GM12878 (cell line): ENCODE data around the gene RALGPS1. TPM values are rescaled to one million over a fixed set of nuclear protein-coding genes. Genes with fewer than 3 reads are reported as not detected.

Experiments used
- ATAC-seq: fragments of 200-7000 bp; cut with Tn5 transposase; 3 replicates; pipeline ENCODE4 v1.9.1; 2020; ENCODE audit warnings: mild to moderate bottlenecking, moderate library complexity
- BruUV-seq: library from RNA; stranded (reverse); fragments of 400-500 nt; replicated peaks from 2 replicates; lab custom pipeline; 2021; lab: Mats Ljungman, UMichigan
- CTCF ChIA-PET: fragments of 300-600 bp; sonication (Branson Sonifier 250); formaldehyde crosslinking; extraction: SDS; loops from one replicate; lab custom pipeline; 2021; ENCODE audit warnings: inconsistent platforms; lab: Yijun Ruan, JAX
- POLR2A ChIA-PET: fragments of 350-600 bp; formaldehyde crosslinking; extraction: SDS; loops from one replicate; lab custom pipeline; 2021; ENCODE audit warnings: inconsistent platforms; lab: Charles Lee
- RAD21 ChIA-PET: fragments of 300-600 bp; sonication (Branson Sonifier 250); formaldehyde crosslinking; loops from one replicate; lab custom pipeline; 2023; ENCODE audit warnings: antibody characterized with exemption; ENCODE audit not compliant: unreplicated experiment; lab: Charles Lee
- SMC1A ChIA-PET: fragments of 300-600 bp; sonication (Branson Sonifier 250); formaldehyde crosslinking; loops from one replicate; lab custom pipeline; 2023; ENCODE audit not compliant: unreplicated experiment, uncharacterized antibody; lab: Charles Lee
- DNase-seq: peaks from one replicate; pipeline ENCODE4 v3.0.0-alpha.2; 2011; ENCODE audit warnings: low read depth, low spot score
- FAIRE-seq: peaks from 3 replicates; lab custom pipeline; 2011; peaks lifted over from hg19 to GRCh38; lab: Jason Lieb, UNC
- H2AFZ ChIP-seq: 2 replicates; pipeline ENCODE4 v1.6.0; 2011; ENCODE audit warnings: low read depth, low read length, control low read depth; ENCODE audit not compliant: control insufficient read depth
- H3K27ac ChIP-seq: 2 replicates; pipeline ENCODE4 v1.5.1; 2011; ENCODE audit warnings: control low read depth; ENCODE audit not compliant: control insufficient read depth, insufficient read depth
- H3K27me3 ChIP-seq, 2 experiments: replicated peaks in 1 of 2; 2 replicates each; pipeline versions ENCODE4 v1.6.0 to v1.6.1; 2011; ENCODE audit warnings: low read length in 1 of 2; ENCODE audit not compliant: control insufficient read depth in 2 of 2, insufficient read depth in 2 of 2
- H3K36me3 ChIP-seq, 2 experiments: 2 replicates each; pipeline ENCODE4 v1.5.1; 2011; ENCODE audit warnings: low read length in 1 of 2; ENCODE audit not compliant: control insufficient read depth in 2 of 2, insufficient read depth in 2 of 2
- H3K4me1 ChIP-seq: 2 replicates; pipeline ENCODE4 v1.6.1; 2011; ENCODE audit warnings: mild to moderate bottlenecking, low read length, moderate library complexity, mixed read lengths; ENCODE audit not compliant: control insufficient read depth, insufficient read depth
- H3K4me2 ChIP-seq: 2 replicates; pipeline ENCODE4 v1.6.0; 2011; ENCODE audit warnings: control low read depth; ENCODE audit not compliant: control insufficient read depth, insufficient read depth
- H3K4me3 ChIP-seq: fragments of 200-600 bp; sonication (generic); 2 replicates; pipeline ENCODE4 v1.5.1; 2016
- H3K79me2 ChIP-seq: 2 replicates; pipeline ENCODE4 v1.6.0; 2011; ENCODE audit warnings: low read length; ENCODE audit not compliant: control insufficient read depth, insufficient read depth
- H3K9ac ChIP-seq: 2 replicates; pipeline ENCODE4 v1.8.0; 2011; ENCODE audit warnings: low read length, control low read depth, mixed read lengths; ENCODE audit not compliant: control insufficient read depth, insufficient read depth
- H3K9me3 ChIP-seq: replicated peaks from 3 replicates; pipeline ENCODE4 v1.5.1; 2011; ENCODE audit warnings: mild to moderate bottlenecking, low read length; ENCODE audit not compliant: control insufficient read depth, insufficient read depth
- H4K20me1 ChIP-seq: 2 replicates; pipeline ENCODE4 v1.6.0; 2011; ENCODE audit not compliant: control insufficient read depth, insufficient read depth
- BRCA1 ChIP-seq: IDR thresholded peaks from 2 replicates; pipeline ENCODE4 v1.6.1; 2011; ENCODE audit warnings: low read depth, low read length, improper control_type of control experiment
- CTCF ChIP-seq, 3 experiments: IDR thresholded peaks in 2 of 3; conservative IDR thresholded peaks in 1 of 3; 2 replicates each; pipeline ENCODE4 v1.5.1; 2011; ENCODE audit warnings: low read depth in 3 of 3, low read length in 3 of 3, mild to moderate bottlenecking in 3 of 3, control low read depth in 2 of 3, moderate library complexity in 2 of 3, inconsistent platforms in 1 of 3, mixed read lengths in 1 of 3; ENCODE audit not compliant: control insufficient read depth in 2 of 3, insufficient read depth in 1 of 3; ENCODE audit errors: extremely low read depth in 1 of 3
- EGR1 ChIP-seq, 2 experiments: IDR thresholded peaks; 1 replicate in 1 of 2; 2 replicates in 1 of 2; pipeline ENCODE4 v1.6.1; 2011 to 2012; ENCODE audit warnings: low read depth in 2 of 2, low read length in 2 of 2, borderline replicate concordance in 1 of 2, mild to moderate bottlenecking in 1 of 2, moderate library complexity in 1 of 2
- GATAD2B ChIP-seq: fragments of 450-650 bp; conservative IDR thresholded peaks from 2 replicates; pipeline ENCODE4 v1.6.1; 2017; ENCODE audit warnings: low read depth, mild to moderate bottlenecking, moderate library complexity
- KAT2A ChIP-seq: conservative IDR thresholded peaks from 2 replicates; pipeline ENCODE4 v1.6.1; 2011; ENCODE audit warnings: low read depth, low read length; ENCODE audit not compliant: control insufficient read depth
- NFXL1 ChIP-seq: fragments of 450-650 bp; IDR thresholded peaks from 2 replicates; pipeline ENCODE4 v1.6.1; 2017; ENCODE audit warnings: antibody characterized with exemption, mild to moderate bottlenecking, borderline replicate concordance
- NRF1 ChIP-seq: conservative IDR thresholded peaks from 2 replicates; pipeline ENCODE4 v1.6.1; 2011; ENCODE audit warnings: mild to moderate bottlenecking, low read depth, low read length, improper control_type of control experiment
- PML ChIP-seq: IDR thresholded peaks from 2 replicates; pipeline ENCODE4 v1.6.1; 2012; ENCODE audit warnings: low read length, inconsistent platforms
- RUNX3 ChIP-seq: IDR thresholded peaks from 2 replicates; pipeline ENCODE4 v1.6.1; 2012; ENCODE audit warnings: low read length, inconsistent platforms
- SIX5 ChIP-seq: IDR thresholded peaks from 2 replicates; pipeline ENCODE4 v1.6.1; 2011; ENCODE audit warnings: mild to moderate bottlenecking, low read depth, low read length, moderate library complexity; ENCODE audit not compliant: severe bottlenecking
- SP1 ChIP-seq: IDR thresholded peaks from one replicate; pipeline ENCODE4 v1.6.1; 2011; ENCODE audit warnings: low read depth, low read length
- SPI1 ChIP-seq: IDR thresholded peaks from 2 replicates; pipeline ENCODE4 v1.6.1; 2011; ENCODE audit warnings: low read depth, mild to moderate bottlenecking, low read length, moderate library complexity, borderline replicate concordance; ENCODE audit not compliant: insufficient read depth
- SUPT20H ChIP-seq: IDR thresholded peaks from 2 replicates; pipeline ENCODE4 v1.6.1; 2011; ENCODE audit warnings: low read depth, mild to moderate bottlenecking, low read length, moderate library complexity, borderline replicate concordance; ENCODE audit not compliant: control insufficient read depth
- YBX1 ChIP-seq: fragments of 450-650 bp; IDR thresholded peaks from 2 replicates; pipeline ENCODE4 v1.6.1; 2016; ENCODE audit warnings: antibody characterized with exemption
- ZNF622 ChIP-seq: fragments of 450-650 bp; IDR thresholded peaks from 2 replicates; pipeline ENCODE4 v1.6.1; 2017; ENCODE audit warnings: mild to moderate bottlenecking, inconsistent platforms
- WGBS: methylation state at CpG from one replicate; pipeline ENCODE4 v1.1.6; 2016; ENCODE audit warnings: low lambda C conversion rate; ENCODE audit not compliant: insufficient replicate concordance, insufficient coverage; ENCODE audit errors: missing lambda C conversion rate; 5-methylcytosine and 5-hydroxymethylcytosine counted together
- in situ Hi-C: fragments of 300-500 bp; cut with MboI; formaldehyde crosslinking; loops from 9 replicates; pipeline ENCODE4 v1.14.3; 2018; ENCODE audit warnings: mixed read lengths
- intact Hi-C: fragments of 100-400 bp; cut with micrococcal nuclease; formaldehyde crosslinking; loops from one replicate; pipeline ENCODE4 v1.14.2; 2022; ENCODE audit not compliant: unreplicated experiment
- polyA plus RNA-seq, 11 experiments: library from polyadenylated mRNA; depleted of rRNA in 4 of 11; unstranded in 6 of 11; stranded (reverse) in 5 of 11; fragments of >200 nt; fragmentation: Nextera tagmentation in 4 of 11; fragmentation: Illumina TruSeq in 1 of 11; extraction: Ambion mirVana in 4 of 11; extraction: Trizol in 1 of 11; gene quantifications; 1 replicate in 1 of 11; 2 replicates in 10 of 11; pipeline versions ENCODE4 v1.2.1 to v1.2.3, GENCODE V29; 2011 to 2016; ENCODE audit warnings: inconsistent platforms in 2 of 11, missing spikeins in 2 of 11, low read depth in 1 of 11
- total RNA-seq, 4 experiments: library from RNA; depleted of rRNA in 3 of 4; stranded (reverse); fragments of >200 nt in 3 of 4; fragmentation: Illumina TruSeq in 1 of 4; extraction: Trizol in 1 of 4; gene quantifications; 2 replicates each; pipeline versions ENCODE4 v1.2.1 to v1.2.3, GENCODE V29; 2013 to 2021
- TF ChIP-seq, protein P1 (sequence below): fragments of 450-650 bp; IDR thresholded peaks from 2 replicates; pipeline ENCODE4 v1.6.1; 2018; ENCODE audit warnings: borderline replicate concordance, mild to moderate bottlenecking; ENCODE audit not compliant: partially characterized antibody
- TF ChIP-seq, protein P2 (sequence below): fragments of 450-650 bp; formaldehyde crosslinking; IDR thresholded peaks from 2 replicates; pipeline ENCODE4 v1.5.0; 2022; ENCODE audit warnings: mild to moderate bottlenecking, missing genetic modification characterization

The RALGPS1 gene
- total and polyA plus RNA-seq, 10 of the 15 experiments (the other 5 are each of a cell fraction or from before 2014, with no cell fraction given) = 0.13 to 5.6 (median 2.7) TPM

GRCh38 chr9:127206666-127207065 is 292.1 kb downstream of the RALGPS1 start:
- no peak overlapping the region for H2AFZ ChIP-seq
- H3K9ac ChIP-seq = no peak overlapping the region
- ATAC-seq (no peak), FAIRE-seq (no peak), DNase-seq (no peak)
- ChIA-PET CTCF (no interaction called here), POLR2A (no interaction called here), RAD21 (no interaction called here), SMC1A (no interaction called here)
- no peak overlapping the region for H3K4me3 ChIP-seq
- WGBS = 84% methylated on average over 3 of the region's 3 CpGs
- no peaks in the 10 kb centered on the region for H4K20me1 ChIP-seq
- no peak overlapping the region for H3K27ac ChIP-seq
- BruUV-seq = no TSS peak
- H3K4me1 ChIP-seq = no peaks in the 10 kb centered on the region
- no peaks in the 10 kb centered on the region for H3K36me3 ChIP-seq
- H3K27me3 ChIP-seq = no peaks in the 10 kb centered on the region
- intact Hi-C loops (no loop called here), in situ Hi-C loops (no loop called here)
- H3K4me2 ChIP-seq = no peak overlapping the region
- no peaks in the 10 kb centered on the region for H3K9me3 ChIP-seq
- no peaks in the 10 kb centered on the region for H3K79me2 ChIP-seq
- no peak for TF ChIP-seq RUNX3
- no peak for TF ChIP-seq PML
- no peak for TF ChIP-seq BRCA1
- TF ChIP-seq CTCF (IDR thresholded peaks at IDR 0.05 in 2 of 3, conservative IDR thresholded peaks at IDR 0.05 in 1 of 3; ENCODE audit: control insufficient read depth in 2 of 3, extremely low read depth in 1 of 3, insufficient read depth in 1 of 3, low read depth in 3 of 3, low read length in 3 of 3) = no peak
- TF ChIP-seq, protein P1, sequence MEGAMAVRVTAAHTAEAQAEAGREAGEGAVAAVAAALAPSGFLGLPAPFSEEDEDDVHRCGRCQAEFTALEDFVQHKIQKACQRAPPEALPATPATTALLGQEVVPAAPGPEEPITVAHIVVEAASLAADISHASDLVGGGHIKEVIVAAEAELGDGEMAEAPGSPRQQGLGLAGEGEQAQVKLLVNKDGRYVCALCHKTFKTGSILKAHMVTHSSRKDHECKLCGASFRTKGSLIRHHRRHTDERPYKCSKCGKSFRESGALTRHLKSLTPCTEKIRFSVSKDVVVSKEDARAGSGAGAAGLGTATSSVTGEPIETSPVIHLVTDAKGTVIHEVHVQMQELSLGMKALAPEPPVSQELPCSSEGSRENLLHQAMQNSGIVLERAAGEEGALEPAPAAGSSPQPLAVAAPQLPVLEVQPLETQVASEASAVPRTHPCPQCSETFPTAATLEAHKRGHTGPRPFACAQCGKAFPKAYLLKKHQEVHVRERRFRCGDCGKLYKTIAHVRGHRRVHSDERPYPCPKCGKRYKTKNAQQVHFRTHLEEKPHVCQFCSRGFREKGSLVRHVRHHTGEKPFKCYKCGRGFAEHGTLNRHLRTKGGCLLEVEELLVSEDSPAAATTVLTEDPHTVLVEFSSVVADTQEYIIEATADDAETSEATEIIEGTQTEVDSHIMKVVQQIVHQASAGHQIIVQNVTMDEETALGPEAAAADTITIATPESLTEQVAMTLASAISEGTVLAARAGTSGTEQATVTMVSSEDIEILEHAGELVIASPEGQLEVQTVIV = no peak
- TF ChIP-seq KAT2A = no peak
- TF ChIP-seq YBX1 = no peak
- no peak for TF ChIP-seq NFXL1
- TF ChIP-seq GATAD2B = no peak
- TF ChIP-seq SUPT20H = no peak
- TF ChIP-seq SPI1 = no peak
- no peak for TF ChIP-seq ZNF622
- no peak for TF ChIP-seq EGR1 (IDR thresholded peaks at IDR 0.05; ENCODE audit: borderline replicate concordance in 1 of 2, low read depth in 2 of 2, low read length in 2 of 2)
- TF ChIP-seq SIX5 = no peak
- TF ChIP-seq NRF1 = no peak
- TF ChIP-seq, protein P2, sequence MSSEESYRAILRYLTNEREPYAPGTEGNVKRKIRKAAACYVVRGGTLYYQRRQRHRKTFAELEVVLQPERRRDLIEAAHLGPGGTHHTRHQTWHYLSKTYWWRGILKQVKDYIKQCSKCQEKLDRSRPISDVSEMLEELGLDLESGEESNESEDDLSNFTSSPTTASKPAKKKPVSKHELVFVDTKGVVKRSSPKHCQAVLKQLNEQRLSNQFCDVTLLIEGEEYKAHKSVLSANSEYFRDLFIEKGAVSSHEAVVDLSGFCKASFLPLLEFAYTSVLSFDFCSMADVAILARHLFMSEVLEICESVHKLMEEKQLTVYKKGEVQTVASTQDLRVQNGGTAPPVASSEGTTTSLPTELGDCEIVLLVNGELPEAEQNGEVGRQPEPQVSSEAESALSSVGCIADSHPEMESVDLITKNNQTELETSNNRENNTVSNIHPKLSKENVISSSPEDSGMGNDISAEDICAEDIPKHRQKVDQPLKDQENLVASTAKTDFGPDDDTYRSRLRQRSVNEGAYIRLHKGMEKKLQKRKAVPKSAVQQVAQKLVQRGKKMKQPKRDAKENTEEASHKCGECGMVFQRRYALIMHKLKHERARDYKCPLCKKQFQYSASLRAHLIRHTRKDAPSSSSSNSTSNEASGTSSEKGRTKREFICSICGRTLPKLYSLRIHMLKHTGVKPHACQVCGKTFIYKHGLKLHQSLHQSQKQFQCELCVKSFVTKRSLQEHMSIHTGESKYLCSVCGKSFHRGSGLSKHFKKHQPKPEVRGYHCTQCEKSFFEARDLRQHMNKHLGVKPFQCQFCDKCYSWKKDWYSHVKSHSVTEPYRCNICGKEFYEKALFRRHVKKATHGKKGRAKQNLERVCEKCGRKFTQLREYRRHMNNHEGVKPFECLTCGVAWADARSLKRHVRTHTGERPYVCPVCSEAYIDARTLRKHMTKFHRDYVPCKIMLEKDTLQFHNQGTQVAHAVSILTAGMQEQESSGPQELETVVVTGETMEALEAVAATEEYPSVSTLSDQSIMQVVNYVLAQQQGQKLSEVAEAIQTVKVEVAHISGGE (CRISPR knock-in tag) = no peak
- TF ChIP-seq SP1 = no peak
